A549 (cell line): Measurements from ENCODE around the gene MOSPD3. TPM values are rescaled to one million over a fixed set of nuclear protein-coding genes. Genes with fewer than 3 reads are reported as not detected.
A peak's percentile ranks its signal among the peaks of the same experiment; 100 is the strongest.

Experiments used
- ATAC-seq, 2 experiments: fragments of 200-7000 bp in 1 of 2; fragments of >200 bp in 1 of 2; cut with Nextera tagmentation in 1 of 2; cut with Tn5 transposase in 1 of 2; 3 replicates each; pipeline versions ENCODE4 v1.8.0 to v1.9.1; 2018 to 2020; ENCODE audit warnings: mild to moderate bottlenecking in 1 of 2, moderate library complexity in 1 of 2
- CTCF ChIA-PET: fragments of 300-600 bp; sonication (Branson Sonifier 250); formaldehyde crosslinking; extraction: SDS; loops from one replicate; lab custom pipeline; 2021; ENCODE audit warnings: antibody characterized with exemption, inconsistent platforms; lab: Yijun Ruan, JAX
- POLR2A ChIA-PET: fragments of 350-600 bp; formaldehyde crosslinking; extraction: SDS; loops from one replicate; lab custom pipeline; 2021; ENCODE audit warnings: antibody characterized with exemption, inconsistent platforms; lab: Yijun Ruan, JAX
- DNase-seq, 2 experiments: peaks; one replicate each; pipeline versions ENCODE4 v3.0.0 to v3.0.0-alpha.2; 2011 to 2016; ENCODE audit warnings: low read depth in 1 of 2, low spot score in 1 of 2
- FAIRE-seq: peaks from 2 replicates; lab custom pipeline; 2011; peaks lifted over from hg19 to GRCh38; lab: Jason Lieb, UNC
- H3K27ac ChIP-seq, 2 experiments: fragments of >200 bp; sonication (Bioruptor Twin); formaldehyde crosslinking; 3 replicates each; pipeline ENCODE4 v1.5.1; 2016 to 2017
- H3K4me1 ChIP-seq: fragments of >200 bp; sonication (Bioruptor Twin); formaldehyde crosslinking; 3 replicates; pipeline ENCODE4 v1.6.1; 2016
- H3K4me2 ChIP-seq: fragments of >200 bp; sonication (Bioruptor Twin); formaldehyde crosslinking; 3 replicates; pipeline ENCODE4 v1.6.1; 2016
- H3K4me3 ChIP-seq: fragments of >200 bp; sonication (Bioruptor Twin); formaldehyde crosslinking; 3 replicates; pipeline ENCODE4 v1.5.1; 2016
- H3K9me3 ChIP-seq: fragments of >200 bp; sonication (Bioruptor Twin); formaldehyde crosslinking; 3 replicates; pipeline ENCODE4 v1.6.1; 2016
- BHLHE40 ChIP-seq: IDR thresholded peaks from 2 replicates; pipeline ENCODE4 v1.6.1; 2012; ENCODE audit warnings: low read depth, low read length, inconsistent platforms
- CBX2 ChIP-seq: fragments of 200-600 bp; sonication (generic); IDR thresholded peaks from 2 replicates; pipeline ENCODE4 v1.6.1; 2016; ENCODE audit warnings: low read depth, mild to moderate bottlenecking, borderline replicate concordance
- CBX8 ChIP-seq: fragments of 200-600 bp; sonication (generic); IDR thresholded peaks from 2 replicates; pipeline ENCODE4 v1.6.1; 2016
- CHD2 ChIP-seq: fragments of 150-350 bp; IDR thresholded peaks from 2 replicates; pipeline ENCODE4 v1.6.1; 2014; ENCODE audit warnings: low read length; ENCODE audit not compliant: partially characterized antibody
- CHD4 ChIP-seq: fragments of 200-600 bp; sonication (generic); IDR thresholded peaks from 2 replicates; pipeline ENCODE4 v1.6.1; 2016; ENCODE audit warnings: antibody characterized with exemption, mild to moderate bottlenecking, borderline replicate concordance
- CTCF ChIP-seq: fragments of >200 bp; sonication (Bioruptor Twin); formaldehyde crosslinking; IDR thresholded peaks from 3 replicates; pipeline ENCODE4 v1.5.1; 2016
- EHMT2 ChIP-seq: fragments of 200-600 bp; sonication (generic); IDR thresholded peaks from 2 replicates; pipeline ENCODE4 v1.6.1; 2016; ENCODE audit warnings: antibody characterized with exemption, low read depth, mild to moderate bottlenecking, moderate library complexity
- ELK1 ChIP-seq: fragments of 150-350 bp; IDR thresholded peaks from 2 replicates; pipeline ENCODE4 v1.6.1; 2014; ENCODE audit warnings: low read depth, mild to moderate bottlenecking, low read length
- FOSL2 ChIP-seq, 2 experiments: fragments of 450-650 bp in 1 of 2; fragments of >200 bp in 1 of 2; sonication (Bioruptor Twin) in 1 of 2; formaldehyde crosslinking; IDR thresholded peaks; 2 replicates each; pipeline versions ENCODE4 v1.5.0 to v1.6.1; 2016 to 2020; ENCODE audit warnings: mild to moderate bottlenecking in 1 of 2, moderate library complexity in 1 of 2
- FOXS1 ChIP-seq: fragments of 250-450 bp; sonication (Bioruptor Pico); IDR thresholded peaks from 2 replicates; pipeline ENCODE4 v1.5.0; 2020; ENCODE audit warnings: mild to moderate bottlenecking, moderate library complexity
- GATA3 ChIP-seq: IDR thresholded peaks from 2 replicates; pipeline ENCODE4 v1.6.1; 2012; ENCODE audit warnings: borderline replicate concordance
- HOXB13 ChIP-seq: fragments of 250-450 bp; sonication (Bioruptor Pico); IDR thresholded peaks from 2 replicates; pipeline ENCODE4 v1.5.0; 2020; ENCODE audit warnings: low read depth, mild to moderate bottlenecking, moderate library complexity
- HOXB5 ChIP-seq: fragments of 250-450 bp; sonication (Bioruptor Pico); IDR thresholded peaks from 2 replicates; pipeline ENCODE4 v1.5.0; 2020; ENCODE audit warnings: mild to moderate bottlenecking, moderate library complexity
- JUN ChIP-seq, 2 experiments: fragments of >200 bp; sonication (Bioruptor Twin); formaldehyde crosslinking; IDR thresholded peaks; 2 replicates in 1 of 2; 3 replicates in 1 of 2; pipeline ENCODE4 v1.6.1; 2016 to 2017
- KDM5A ChIP-seq: fragments of 200-600 bp; sonication (generic); IDR thresholded peaks from 2 replicates; pipeline ENCODE4 v1.6.1; 2016; ENCODE audit warnings: antibody characterized with exemption, mild to moderate bottlenecking
- NPAS2 ChIP-seq: fragments of 250-450 bp; sonication (Bioruptor Pico); IDR thresholded peaks from 2 replicates; pipeline ENCODE4 v1.8.0; 2022; ENCODE audit warnings: mild to moderate bottlenecking, moderate library complexity, borderline replicate concordance
- NR3C1 ChIP-seq: fragments of >200 bp; sonication (Bioruptor Twin); formaldehyde crosslinking; IDR thresholded peaks from 3 replicates; pipeline ENCODE4 v1.6.1; 2017
- PBX3 ChIP-seq: IDR thresholded peaks from 2 replicates; pipeline ENCODE4 v1.6.1; 2012
- PHF8 ChIP-seq: fragments of 200-600 bp; sonication (generic); IDR thresholded peaks from 2 replicates; pipeline ENCODE4 v1.6.1; 2016; ENCODE audit warnings: low read depth, mild to moderate bottlenecking, antibody characterized with exemption, moderate library complexity, borderline replicate concordance
- POLR2A ChIP-seq: IDR thresholded peaks from 2 replicates; pipeline ENCODE4 v1.6.1; 2012; ENCODE audit warnings: mild to moderate bottlenecking, low read length
- RAD21 ChIP-seq, 2 experiments: fragments of >200 bp in 1 of 2; sonication (Bioruptor Twin) in 1 of 2; formaldehyde crosslinking in 1 of 2; IDR thresholded peaks in 1 of 2; conservative IDR thresholded peaks in 1 of 2; 2 replicates in 1 of 2; 3 replicates in 1 of 2; pipeline ENCODE4 v1.6.1; 2012 to 2018; ENCODE audit warnings: inconsistent platforms in 1 of 2
- RARB ChIP-seq: fragments of 250-450 bp; sonication (Bioruptor Pico); IDR thresholded peaks from 2 replicates; pipeline ENCODE4 v1.8.0; 2021; ENCODE audit warnings: mild to moderate bottlenecking, moderate library complexity
- REST ChIP-seq: fragments of 200-600 bp; sonication (generic); IDR thresholded peaks from 2 replicates; pipeline ENCODE4 v1.6.1; 2016; ENCODE audit warnings: antibody characterized with exemption, mild to moderate bottlenecking, moderate library complexity
- SMC3 ChIP-seq: fragments of >200 bp; sonication (Bioruptor Twin); formaldehyde crosslinking; IDR thresholded peaks from 3 replicates; pipeline ENCODE4 v1.6.1; 2018; ENCODE audit warnings: inconsistent platforms
- TFCP2L1 ChIP-seq: fragments of 250-450 bp; sonication (Bioruptor Pico); IDR thresholded peaks from 2 replicates; pipeline ENCODE4 v1.5.0; 2021; ENCODE audit warnings: mild to moderate bottlenecking
- TP53 ChIP-seq: fragments of 250-450 bp; sonication (Bioruptor Pico); IDR thresholded peaks from 2 replicates; pipeline ENCODE4 v1.5.0; 2021; ENCODE audit warnings: mild to moderate bottlenecking, moderate library complexity
- ZC3H11A ChIP-seq: fragments of 450-650 bp; IDR thresholded peaks from 2 replicates; pipeline ENCODE4 v1.6.1; 2014; ENCODE audit warnings: antibody characterized with exemption, mild to moderate bottlenecking
- ZFP36 ChIP-seq: fragments of 450-650 bp; IDR thresholded peaks from 2 replicates; pipeline ENCODE4 v1.6.1; 2014; ENCODE audit warnings: borderline replicate concordance; ENCODE audit not compliant: partially characterized antibody
- ZSCAN20 ChIP-seq: fragments of 250-450 bp; sonication (Bioruptor Pico); IDR thresholded peaks from 2 replicates; pipeline ENCODE4 v1.8.0; 2022; ENCODE audit warnings: mild to moderate bottlenecking, moderate library complexity
- WGBS: methylation state at CpG from one replicate; pipeline ENCODE4 v1.1.6; 2017; ENCODE audit errors: missing lambda C conversion rate; 5-methylcytosine and 5-hydroxymethylcytosine counted together
- polyA plus RNA-seq, 4 experiments: library from polyadenylated mRNA; depleted of rRNA in 3 of 4; stranded (reverse); fragments of >200 nt; fragmentation: RNase III in 1 of 4; extraction: RNeasy Plus Mini Kit Qiagen cat#74134 plus additional on column Dnase treatment in 1 of 4; gene quantifications; 2 replicates in 3 of 4; 3 replicates in 1 of 4; pipeline ENCODE4 v1.2.3, GENCODE V29; 2011 to 2017

The MOSPD3 gene
- polyA plus RNA-seq, 2 of the 4 experiments (the other 2 are of a cell fraction) = 6.1 to 14.8 TPM

GRCh38 chr7:100603726-100604027, 8.7 kb upstream of the MOSPD3 start (continued):
- TF ChIP-seq ZC3H11A (no peak), CBX8 (no peak), RAD21 (conservative IDR thresholded peaks at IDR 0.05 in 1 of 2, IDR thresholded peaks at IDR 0.05 in 1 of 2) (no peak), EHMT2 (no peak), ELK1 (no peak), NR3C1 (no peak)

GRCh38 chr7:100604028-100604975, 8.0 kb upstream of the MOSPD3 start:
- 12% methylated on average over 36 of the region's 70 CpGs for WGBS
- peak overlapping the region; percentile 100 for H3K4me2 ChIP-seq
- ATAC-seq (peak; percentile 80 to 90), DNase-seq (peak; percentile 78 to 90), FAIRE-seq (no peak)
- 0 out of 3 replicates have a peak, but pooled peaks cover 8% of the 10 kb centered on the region for H3K4me1 ChIP-seq
- H3K27ac ChIP-seq = peak overlapping the region; percentile 84 to 86
- peak overlapping the region; percentile 74 for H3K4me3 ChIP-seq
- ChIA-PET CTCF (interaction anchor here (0.7 to 4.8 kb wide), 16 partner anchors 10 to 153 kb away, joined by 3 to 32 read pairs (median 5); partner anchors contain the start of genes FBXO24, GIGYF1 and LRCH4), POLR2A (interaction anchor here (0.5 to 1.9 kb wide), 3 partner anchors 8 to 18 kb away, joined by 4 to 7 read pairs (median 5); partner anchors contain the start of genes FBXO24, LRCH4 and MOSPD3)
- no peaks in the 10 kb centered on the region for H3K9me3 ChIP-seq
- TF ChIP-seq TFCP2L1 (no peak), PBX3 (no peak), HOXB13 (CRISPR knock-in tag) (no peak), TP53 (CRISPR knock-in tag) (no peak), REST (no peak), KDM5A (no peak), POLR2A (peak; percentile 33; the same call in 1 of the 2 replicates), FOXS1 (CRISPR knock-in tag) (no peak), CBX8 (no peak), NPAS2 (CRISPR knock-in tag) (no peak), ZFP36 (no peak), FOSL2 (IDR thresholded peaks at IDR 0.05) (no peak), FOSL2 (CRISPR knock-in tag; IDR thresholded peaks at IDR 0.05) (peak; percentile 3; the same call in 1 of the 2 replicates), ELK1 (no peak), HOXB5 (no peak), CHD2 (no peak), JUN (IDR thresholded peaks at IDR 0.05) (no peak; a peak in 1 of 5 replicates), NR3C1 (no peak), CBX2 (no peak), PHF8 (peak; percentile 36; the same call in 1 of the 2 replicates), CTCF (peak; percentile 53), RARB (no peak), ZSCAN20 (CRISPR knock-in tag) (no peak), CHD4 (no peak), BHLHE40 (no peak), GATA3 (no peak), SMC3 (peak; percentile 34; the same call in 2 of the 3 replicates)
